Uterus (tissue), 2 donors: Measurements from ENCODE around the gene MEIS2.

Source experiments
- CTCF ChIP-seq, 4 experiments: fragments of 200-600 bp in 2 of 4; fragments of 450-650 bp in 2 of 4; sonication (generic) in 2 of 4; IDR thresholded peaks; one replicate each; pipeline ENCODE4 v1.5.1; 2016 to 2019; ENCODE audit warnings: antibody characterized with exemption in 4 of 4, mild to moderate bottlenecking in 2 of 4, moderate library complexity in 1 of 4
- POLR2A ChIP-seq, 2 donors: fragments of 450-650 bp; IDR thresholded peaks; one replicate each; pipeline ENCODE4 v1.6.1; 2016; ENCODE audit warnings: antibody characterized with exemption in 2 of 2, mild to moderate bottlenecking in 1 of 2, moderate library complexity in 1 of 2

- TF ChIP-seq CTCF (IDR thresholded peaks at IDR 0.05) (no peak), POLR2A (IDR thresholded peaks at IDR 0.05) (no peak)
Observed at GRCh38 chr15:36878684-36879262, 221.6 kb downstream of the MEIS2 start.
